Myocyte (in vitro differentiated cells): ENCODE measurements around the gene ADGRB3. TPM values are rescaled to one million over a fixed set of nuclear protein-coding genes. Genes with fewer than 3 reads are reported as not detected.
A peak's percentile ranks its signal among the peaks of the same experiment; 100 is the strongest.
"Not testable (repeated sequence)": the region's sequence is repeated elsewhere in the genome, so short reads cannot be mapped to it uniquely, and the experiment has no call there.

ENCODE experiments used
- DNase-seq: peaks from one replicate; pipeline ENCODE4 v3.0.0-alpha.2; 2012; ENCODE audit warnings: low read depth
- total RNA-seq: library from RNA; depleted of rRNA; stranded (reverse); fragments of >200 nt; gene quantifications from 2 replicates; pipeline ENCODE4 v1.2.3, GENCODE V29; 2014

ADGRB3 gene
- total RNA-seq, 1 donor from 2014 or later: 0.13 TPM

GRCh38 chr6:68642977-68643376 lies 7.9 kb downstream of the ADGRB3 start:
- DNase-seq: no peak

GRCh38 chr6:68649669-68650068 lies 14.6 kb downstream of the ADGRB3 start:
- DNase-seq: no peak

GRCh38 chr6:68650142-68650541 lies 15.1 kb downstream of the ADGRB3 start:
- no peak for DNase-seq

DNA sequence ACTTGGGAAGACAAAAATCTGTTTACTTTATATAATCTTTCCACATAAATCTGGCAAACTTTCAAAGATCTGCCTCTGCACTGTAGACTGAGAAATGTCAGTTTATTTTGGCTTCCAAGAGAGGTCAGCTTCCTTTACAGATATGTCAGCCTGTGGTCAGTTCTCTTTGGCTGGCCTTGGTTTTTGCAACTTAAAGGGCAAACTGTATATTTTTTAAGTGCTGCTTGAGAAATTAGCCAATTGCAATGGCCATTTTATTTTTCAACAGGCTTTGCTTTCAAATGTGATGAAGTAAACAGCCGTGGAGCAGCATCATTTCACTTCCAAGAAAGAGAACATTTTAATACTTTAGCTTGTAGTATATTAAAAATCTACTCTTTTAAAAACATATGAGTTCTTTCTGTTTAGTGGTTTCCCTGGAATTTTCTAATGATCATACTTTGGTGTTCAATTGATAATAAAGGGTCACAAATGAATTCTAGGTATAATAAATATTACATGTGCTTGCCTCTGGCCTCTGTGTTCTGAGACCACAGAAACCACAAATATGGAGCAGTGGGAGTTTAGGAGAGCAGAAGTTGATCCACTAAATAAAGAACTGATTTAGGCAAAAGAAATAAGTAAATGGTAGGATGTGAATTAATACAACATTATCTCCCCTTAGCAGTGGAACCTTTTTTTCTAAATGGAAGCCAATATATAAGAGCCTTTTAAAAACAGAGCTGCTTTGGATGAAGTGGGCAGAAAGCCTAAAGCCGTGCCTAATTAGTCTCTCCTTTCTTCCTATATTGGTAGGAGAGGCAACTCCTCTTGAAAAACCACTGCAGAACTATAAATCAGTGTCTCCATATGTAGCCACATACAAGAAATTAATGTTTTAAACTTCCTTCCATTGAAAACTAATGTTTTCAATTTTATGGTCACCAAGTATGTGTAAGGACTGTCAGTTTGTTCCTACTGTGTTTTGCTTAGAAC lies 16.2 kb downstream of the ADGRB3 start:
- peak; percentile 15 for DNase-seq

- DNase-seq: no peak
Observed at GRCh38 chr6:68652117-68652536, 17.0 kb downstream of the ADGRB3 start.

- DNase-seq: no peak
Observed at GRCh38 chr6:68653074-68653705, 18.1 kb downstream of the ADGRB3 start.

DNA sequence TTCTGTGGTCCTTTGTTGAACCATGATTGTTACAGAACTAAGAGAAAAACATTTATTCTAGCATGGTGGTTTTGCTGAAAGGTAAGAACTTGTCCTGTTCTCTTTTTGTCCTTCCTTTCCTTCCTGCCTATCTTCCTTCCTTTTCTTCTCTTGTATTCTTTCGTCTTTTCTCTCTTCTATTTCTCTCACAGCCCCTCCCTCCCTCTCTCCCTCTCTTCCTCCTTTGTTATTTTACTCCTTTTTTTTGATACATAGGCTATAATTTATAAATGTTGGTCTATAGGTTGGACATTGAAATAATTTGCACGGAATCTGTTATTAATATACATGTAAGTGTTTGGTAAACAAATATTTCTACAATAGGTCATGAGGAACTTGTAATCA lies 18.6 kb downstream of the ADGRB3 start:
- no peak for DNase-seq

DNA sequence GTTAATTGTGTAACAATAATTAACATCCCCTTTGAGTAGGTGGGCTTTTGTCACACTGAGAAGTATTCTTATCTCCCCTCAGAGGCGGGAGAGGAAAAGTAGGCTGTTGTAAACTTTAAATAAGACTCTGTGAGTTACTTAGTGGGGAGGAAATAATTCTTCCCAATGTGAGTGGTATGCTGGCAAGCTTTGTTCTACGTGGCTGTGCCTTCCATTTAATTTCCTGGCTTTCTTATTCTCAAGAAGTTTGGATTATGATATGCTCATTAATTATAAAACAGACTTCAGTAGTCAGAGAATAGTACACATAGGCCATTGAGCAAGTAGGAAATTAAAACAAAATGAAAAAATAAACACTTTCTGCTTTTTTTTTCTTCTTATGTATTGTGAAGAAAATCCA lies 19.1 kb downstream of the ADGRB3 start:
- no peak for DNase-seq

- no peak for DNase-seq
Observed at GRCh38 chr6:68655028-68655427, 19.9 kb downstream of the ADGRB3 start.

- DNase-seq: no peak
Observed at GRCh38 chr6:68657374-68658139, 22.5 kb downstream of the ADGRB3 start.

DNA sequence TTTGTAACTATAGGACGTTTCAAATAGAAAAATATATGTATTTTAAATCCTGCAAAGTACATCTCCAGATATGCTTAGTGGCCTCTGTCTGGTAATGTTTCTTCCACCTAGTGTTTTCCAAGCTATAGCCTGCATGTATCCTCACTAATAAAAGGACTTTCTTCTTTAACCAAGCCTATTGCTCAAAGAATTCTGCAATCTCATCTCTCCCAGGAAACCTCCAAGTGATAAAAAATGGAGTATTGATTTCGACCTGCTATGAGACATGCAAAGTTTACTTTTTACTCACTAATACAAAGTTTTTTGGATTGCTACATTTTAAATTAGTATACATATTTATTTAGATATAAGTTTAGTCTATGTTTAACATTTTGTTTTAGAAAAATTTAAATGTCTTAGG lies 23.3 kb downstream of the ADGRB3 start:
- DNase-seq: no peak

GRCh38 chr6:68673255-68673654 lies 38.2 kb downstream of the ADGRB3 start:
- no peak for DNase-seq

DNA sequence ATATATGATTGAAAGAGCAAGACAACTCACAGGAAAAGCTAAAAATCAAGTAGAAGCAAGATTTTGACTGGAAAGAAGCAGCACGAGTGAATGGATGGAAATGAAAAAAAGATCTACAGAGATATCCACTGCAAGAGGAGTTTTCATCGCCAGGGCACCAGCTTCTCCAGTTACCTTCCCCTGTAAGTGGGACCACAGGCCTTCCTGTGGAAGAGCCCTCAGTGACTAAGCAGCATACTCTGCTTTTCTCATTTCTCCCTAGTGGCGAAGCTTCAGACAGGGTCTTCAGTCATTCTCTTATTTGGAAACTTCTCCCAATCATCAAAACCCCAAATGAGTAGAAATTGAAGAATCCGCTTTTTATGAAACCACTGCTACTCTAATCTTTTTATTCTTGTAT lies 40.5 kb downstream of the ADGRB3 start:
- no peak for DNase-seq

DNA sequence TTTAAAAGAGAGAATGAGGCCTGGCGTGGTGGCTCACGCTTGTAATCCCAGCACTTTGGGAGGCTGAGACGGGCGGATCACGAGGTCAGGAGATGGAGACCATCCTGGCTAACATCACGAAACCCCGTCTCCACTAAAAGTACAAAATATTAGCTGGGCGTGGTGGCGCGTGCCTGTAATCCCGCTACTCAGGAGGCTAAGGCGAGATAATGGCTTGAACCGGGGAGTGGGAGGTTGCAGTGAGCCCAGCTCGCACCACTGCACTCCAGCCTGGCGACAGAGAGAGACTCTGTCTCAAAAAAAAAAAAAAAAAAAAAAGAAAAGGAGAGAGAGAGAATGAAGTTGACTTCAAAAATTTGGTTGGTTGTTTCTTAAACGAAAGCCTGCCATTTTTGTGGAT lies 41.0 kb downstream of the ADGRB3 start:
- not testable (repeated sequence) for DNase-seq

GRCh38 chr6:68677058-68677457 lies 42.0 kb downstream of the ADGRB3 start:
- no peak for DNase-seq

DNA sequence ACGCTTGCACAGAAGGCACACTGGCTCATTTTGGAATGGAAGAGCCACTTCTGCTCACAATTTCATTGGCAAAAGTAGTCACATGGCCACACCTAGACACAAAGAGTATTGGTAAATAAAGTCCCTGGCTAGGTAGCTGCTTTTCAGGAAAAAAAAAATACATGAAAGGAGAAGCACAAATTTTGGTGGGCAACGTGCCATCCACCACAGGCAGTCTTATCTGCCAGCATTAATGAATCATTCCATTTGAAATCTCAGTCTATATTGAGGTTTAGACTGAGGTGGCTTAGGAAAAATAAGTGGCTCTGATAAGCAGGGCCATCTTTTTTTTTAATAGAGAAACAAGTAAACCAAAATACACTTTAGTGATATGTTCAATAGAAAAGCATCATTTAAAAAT lies 44.3 kb downstream of the ADGRB3 start:
- no peak for DNase-seq

GRCh38 chr6:68680264-68680663 lies 45.2 kb downstream of the ADGRB3 start:
- no peak for DNase-seq

- DNase-seq: no peak
Observed at GRCh38 chr6:68689910-68690309, 54.8 kb downstream of the ADGRB3 start.

DNA sequence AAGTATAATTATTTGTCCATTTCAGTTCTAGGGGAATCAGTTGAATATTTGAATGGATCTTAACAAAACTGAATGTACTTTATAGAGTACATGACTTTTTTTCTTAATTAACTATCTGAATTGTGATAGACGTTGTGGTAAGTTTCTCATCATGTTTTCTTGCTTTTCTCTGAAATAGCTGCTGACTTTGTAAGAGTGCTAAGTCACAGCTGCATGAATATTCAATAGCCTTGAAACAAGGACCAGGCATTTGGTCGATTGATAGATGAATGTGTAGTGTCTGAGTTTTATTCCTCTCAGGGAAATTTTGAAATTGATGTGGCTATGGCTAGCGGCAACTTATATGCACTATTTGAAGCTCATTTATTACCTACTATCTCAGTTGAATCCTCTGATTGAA lies 56.0 kb downstream of the ADGRB3 start:
- DNase-seq: no peak

DNA sequence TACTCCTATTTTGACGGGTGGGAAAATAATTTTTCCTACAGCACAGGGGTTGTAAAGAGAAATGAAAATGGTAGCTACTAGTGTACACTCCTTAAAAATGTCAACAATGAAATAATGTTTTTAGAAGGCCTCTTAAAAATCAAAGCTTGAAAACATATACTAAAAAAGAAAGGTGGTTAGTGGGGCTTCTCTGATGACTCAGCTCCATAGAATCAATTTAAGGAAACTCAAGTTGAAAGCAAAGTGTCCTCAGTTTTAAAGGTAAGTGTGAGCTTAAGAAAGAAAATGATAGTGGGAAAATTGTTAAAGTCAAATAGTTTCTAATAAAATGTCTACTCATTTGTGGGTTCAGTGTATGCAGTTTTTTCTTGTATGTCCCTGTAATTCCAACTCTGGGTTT lies 58.2 kb downstream of the ADGRB3 start:
- no peak for DNase-seq

- DNase-seq: no peak
Observed at GRCh38 chr6:68695403-68695802, 60.3 kb downstream of the ADGRB3 start.

- DNase-seq: no peak
Observed at GRCh38 chr6:68695838-68696237, 60.8 kb downstream of the ADGRB3 start.
